SK-N-SH (cell line): ENCODE data around the gene CATSPER3. TPM values are rescaled to one million over a fixed set of nuclear protein-coding genes. Genes with fewer than 3 reads are reported as not detected.

Experiments
- CTCF ChIA-PET: fragments of 300-600, 350-600 bp; formaldehyde crosslinking; extraction: SDS; loops from one replicate; lab custom pipeline; 2021; lab: Yijun Ruan, JAX
- POLR2A ChIA-PET: fragments of 350-600 bp; sonication (Branson Sonifier 250); formaldehyde crosslinking; extraction: SDS; loops from one replicate; lab custom pipeline; 2020; ENCODE audit warnings: antibody characterized with exemption, inconsistent platforms; lab: Yijun Ruan, JAX
- DNase-seq: peaks from one replicate; pipeline ENCODE4 v3.0.0; 2012
- H2AFZ ChIP-seq: fragments of 200-600 bp; sonication (generic); 2 replicates; pipeline ENCODE4 v1.8.1; 2016; ENCODE audit warnings: antibody characterized with exemption, mild to moderate bottlenecking, low read depth
- H3F3A ChIP-seq: fragments of 200-600 bp; sonication (generic); replicated peaks from 2 replicates; pipeline ENCODE3; 2016; ENCODE audit warnings: antibody characterized with exemption, mild to moderate bottlenecking; ENCODE audit not compliant: insufficient read depth
- H3K27ac ChIP-seq, 2 experiments: fragments of 200-500 bp in 1 of 2; fragments of 200-600 bp in 1 of 2; sonication (Bioruptor generic) in 1 of 2; sonication (generic), shearing (Covaris generic) in 1 of 2; 2 replicates each; pipeline versions ENCODE4 v1.5.1 to v1.6.1; 2014 to 2016; ENCODE audit warnings: low read depth in 2 of 2, inconsistent platforms in 1 of 2, low read length in 1 of 2, mild to moderate bottlenecking in 1 of 2, mixed read lengths in 1 of 2
- H3K27me3 ChIP-seq: fragments of 200-600 bp; sonication (generic), shearing (Covaris generic); 2 replicates; pipeline ENCODE4 v1.6.1; 2016; ENCODE audit warnings: mixed run types; ENCODE audit not compliant: insufficient read depth
- H3K36me3 ChIP-seq, 2 experiments: fragments of 200-500 bp in 1 of 2; fragments of 200-600 bp in 1 of 2; sonication (Bioruptor generic) in 1 of 2; sonication (generic) in 1 of 2; replicated peaks in 1 of 2; 2 replicates each; pipeline versions ENCODE3 to v1.5.1; 2014 to 2016; ENCODE audit warnings: low read length in 1 of 2, mild to moderate bottlenecking in 1 of 2; ENCODE audit not compliant: insufficient read depth in 2 of 2, control insufficient read depth in 1 of 2
- H3K4me1 ChIP-seq, 2 experiments: fragments of 200-500 bp in 1 of 2; fragments of 200-600 bp in 1 of 2; sonication (Bioruptor generic) in 1 of 2; sonication (generic), shearing (Covaris generic) in 1 of 2; 2 replicates each; pipeline versions ENCODE4 v1.5.1 to v1.6.1; 2014 to 2016; ENCODE audit warnings: low read depth in 1 of 2, low read length in 1 of 2, mixed run types in 1 of 2; ENCODE audit not compliant: insufficient read depth in 2 of 2, control insufficient read depth in 1 of 2
- H3K4me2 ChIP-seq: fragments of 200-600 bp; sonication (generic), shearing (Covaris generic); 2 replicates; pipeline ENCODE4 v1.6.1; 2017; ENCODE audit warnings: mixed run types
- H3K4me3 ChIP-seq, 2 experiments: fragments of 200-500 bp in 1 of 2; fragments of 200-600 bp in 1 of 2; sonication (Bioruptor generic) in 1 of 2; sonication (generic), shearing (Covaris generic) in 1 of 2; 2 replicates each; pipeline versions ENCODE4 v1.5.1 to v1.8.1; 2014 to 2016; ENCODE audit warnings: low read depth in 2 of 2, inconsistent platforms in 1 of 2, low read length in 1 of 2, mild to moderate bottlenecking in 1 of 2, mixed read lengths in 1 of 2, moderate library complexity in 1 of 2
- H3K79me2 ChIP-seq: fragments of 200-600 bp; sonication (generic); 2 replicates; pipeline ENCODE4 v1.8.1; 2017; ENCODE audit warnings: mild to moderate bottlenecking; ENCODE audit not compliant: insufficient read depth
- H3K9ac ChIP-seq: fragments of 200-600 bp; sonication (generic); 2 replicates; pipeline ENCODE4 v1.6.1; 2017; ENCODE audit warnings: mixed run types
- H3K9me2 ChIP-seq: fragments of 200-600 bp; sonication (generic); 2 replicates; pipeline ENCODE4 v1.6.1; 2017; ENCODE audit warnings: mixed run types
- H3K9me3 ChIP-seq: fragments of 200-600 bp; sonication (generic); 2 replicates; pipeline ENCODE4 v1.6.1; 2017; ENCODE audit warnings: mixed run types, mild to moderate bottlenecking, moderate library complexity
- H4K20me1 ChIP-seq: fragments of 200-600 bp; sonication (generic); 2 replicates; pipeline ENCODE4 v1.6.1; 2017; ENCODE audit warnings: mild to moderate bottlenecking, mixed run types; ENCODE audit not compliant: insufficient read depth
- EP300 ChIP-seq, 2 experiments: IDR thresholded peaks; 2 replicates each; pipeline versions ENCODE4 v1.4.0 to v1.6.1; 2012; ENCODE audit warnings: borderline replicate concordance in 1 of 2, low read depth in 1 of 2, low read length in 1 of 2
- EZH2phosphoT487 ChIP-seq: fragments of 200-600 bp; sonication (generic); IDR thresholded peaks from 2 replicates; pipeline ENCODE4 v1.6.1; 2017; ENCODE audit warnings: low read depth, mixed run types, mild to moderate bottlenecking, antibody characterized with exemption, moderate library complexity, borderline replicate concordance
- FOSL2 ChIP-seq: IDR thresholded peaks from 2 replicates; pipeline ENCODE4 v1.4.0; 2012; ENCODE audit warnings: low read depth, mild to moderate bottlenecking, moderate library complexity, borderline replicate concordance
- GATA2 ChIP-seq: sonication (generic); formaldehyde crosslinking; IDR thresholded peaks from 2 replicates; pipeline ENCODE4 v1.5.0; 2020; ENCODE audit warnings: mild to moderate bottlenecking, missing genetic modification reagents
- JUND ChIP-seq: IDR thresholded peaks from 2 replicates; pipeline ENCODE4 v1.4.0; 2012
- MXI1 ChIP-seq: IDR thresholded peaks from 2 replicates; pipeline ENCODE4 v1.6.1; 2012; ENCODE audit warnings: mild to moderate bottlenecking, low read depth, low read length, improper control_type of control experiment
- NRF1 ChIP-seq: IDR thresholded peaks from 2 replicates; pipeline ENCODE4 v1.6.1; 2012; ENCODE audit warnings: low read depth, mild to moderate bottlenecking, low read length
- PBX3 ChIP-seq: IDR thresholded peaks from 2 replicates; pipeline ENCODE4; 2012
- POLR2AphosphoS5 ChIP-seq: IDR thresholded peaks from 2 replicates; pipeline ENCODE4 v1.6.1; 2012; ENCODE audit warnings: low read depth, low read length
- REST ChIP-seq: IDR thresholded peaks from 2 replicates; pipeline ENCODE4 v1.6.1; 2012; ENCODE audit warnings: mild to moderate bottlenecking, low read depth, low read length, moderate library complexity
- SIN3A ChIP-seq: IDR thresholded peaks from 2 replicates; pipeline ENCODE4 v1.6.1; 2012; ENCODE audit warnings: low read depth, mild to moderate bottlenecking, low read length, moderate library complexity, borderline replicate concordance
- USF2 ChIP-seq: fragments of 150-350 bp; IDR thresholded peaks from 2 replicates; pipeline ENCODE4 v1.6.1; 2017; ENCODE audit warnings: antibody characterized with exemption, low read length, low read depth, borderline replicate concordance
- WGBS: methylation state at CpG from one replicate; pipeline ENCODE4 v1.1.6; 2017; ENCODE audit warnings: low lambda C conversion rate; 5-methylcytosine and 5-hydroxymethylcytosine counted together
- polyA plus RNA-seq, 3 experiments: library from polyadenylated mRNA; depleted of rRNA; stranded (reverse); fragments of >200 nt; gene quantifications; 2 replicates each; pipeline ENCODE4 v1.2.3, GENCODE V29; 2012

The CATSPER3 gene
- polyA plus RNA-seq, 1 of the 3 experiments (the other 2 are of a cell fraction): 0.26 TPM

- 68% methylated on average over 3 of the region's 3 CpGs for WGBS
- H3K36me3 ChIP-seq: peaks cover 0 to 3% of the 10 kb centered on the region in 2 experiments
Measured at GRCh38 chr5:134979416-134979815, 11.7 kb downstream of the CATSPER3 start.

More at GRCh38 chr5:134979416-134979815, 11.7 kb downstream of the CATSPER3 start:
- Histone ChIP-seq H3K27ac (no peak overlapping the region), H3K4me2 (no peak overlapping the region), H2AFZ (no peak overlapping the region), H3K9ac (no peak overlapping the region), H4K20me1 (no peaks in the 10 kb centered on the region), H3K9me3 (peaks cover 9% of the 10 kb centered on the region; the same call in 1 of the 2 replicates), H3K79me2 (no peaks in the 10 kb centered on the region), H3K9me2 (no peaks in the 10 kb centered on the region), H3K27me3 (no peaks in the 10 kb centered on the region), H3K4me3 (no peak overlapping the region), H3K4me1 (no peaks in the 10 kb centered on the region), H3F3A (no peaks in the 10 kb centered on the region)
- TF ChIP-seq GATA2 (CRISPR knock-in tag) (no peak), NRF1 (no peak), MXI1 (no peak), JUND (no peak), SIN3A (no peak), REST (no peak), FOSL2 (no peak), EZH2phosphoT487 (no peak), PBX3 (no peak), USF2 (no peak), POLR2AphosphoS5 (no peak), EP300 (IDR thresholded peaks at IDR 0.05; ENCODE audit: borderline replicate concordance in 1 of 2, low read depth in 1 of 2, low read length in 1 of 2) (no peak)
- ChIA-PET CTCF (interaction anchor here (0.9 to 1.3 kb wide), 2 partner anchors 10 to 17 kb away, joined by 3 to 4 read pairs; no protein-coding TSS in a partner anchor), POLR2A (no interaction called here)
- no peak for DNase-seq
